Neural progenitor cell (in vitro differentiated cells): Measurements from ENCODE around the gene CHMP4A.

Source experiments
- EZH2 ChIP-seq: fragments of 200-600 bp; sonication (generic); IDR thresholded peaks from 2 replicates; pipeline ENCODE4 v1.6.1; 2017; ENCODE audit warnings: antibody characterized with exemption, mild to moderate bottlenecking, moderate library complexity
- TF ChIP-seq, protein P1 (sequence below): fragments of 200-600 bp; sonication (generic); IDR thresholded peaks from 2 replicates; pipeline ENCODE4 v1.5.1; 2017; ENCODE audit warnings: antibody characterized with exemption, mild to moderate bottlenecking

DNA sequence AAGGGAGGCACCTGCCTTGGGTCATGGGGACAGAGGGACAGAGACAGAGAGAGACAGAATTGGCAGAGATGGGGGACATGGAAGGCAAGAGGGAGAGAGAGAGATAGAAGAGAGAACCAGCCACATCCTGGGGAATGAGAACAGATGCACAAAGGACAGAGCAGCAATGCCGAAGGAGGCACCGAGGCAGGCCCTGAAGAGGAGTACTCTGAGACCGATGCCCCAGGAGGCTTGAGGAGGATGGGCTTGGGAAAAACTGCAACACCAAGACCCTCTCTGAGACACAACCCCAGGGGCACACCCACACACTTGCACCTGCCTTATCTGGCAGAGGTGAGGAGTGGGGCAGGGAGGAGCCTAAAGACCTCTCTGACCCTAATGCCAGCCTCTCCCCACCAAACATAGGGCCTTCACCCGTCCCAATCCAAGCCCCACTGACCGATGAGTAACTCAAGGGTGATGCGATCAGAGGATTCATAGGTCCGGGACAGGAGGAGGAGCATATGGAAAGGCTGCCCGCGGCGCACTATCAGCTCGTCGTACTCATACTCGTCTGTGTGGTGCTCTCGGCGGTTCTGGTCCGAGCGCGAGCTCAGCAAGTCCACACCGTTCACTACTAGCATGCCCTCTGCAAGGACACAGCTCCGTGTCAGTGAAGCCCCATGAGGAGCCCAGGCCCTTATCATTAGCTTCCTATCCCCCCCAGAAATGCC lies 48.1 kb upstream of the CHMP4A start:
- TF ChIP-seq, protein P1, sequence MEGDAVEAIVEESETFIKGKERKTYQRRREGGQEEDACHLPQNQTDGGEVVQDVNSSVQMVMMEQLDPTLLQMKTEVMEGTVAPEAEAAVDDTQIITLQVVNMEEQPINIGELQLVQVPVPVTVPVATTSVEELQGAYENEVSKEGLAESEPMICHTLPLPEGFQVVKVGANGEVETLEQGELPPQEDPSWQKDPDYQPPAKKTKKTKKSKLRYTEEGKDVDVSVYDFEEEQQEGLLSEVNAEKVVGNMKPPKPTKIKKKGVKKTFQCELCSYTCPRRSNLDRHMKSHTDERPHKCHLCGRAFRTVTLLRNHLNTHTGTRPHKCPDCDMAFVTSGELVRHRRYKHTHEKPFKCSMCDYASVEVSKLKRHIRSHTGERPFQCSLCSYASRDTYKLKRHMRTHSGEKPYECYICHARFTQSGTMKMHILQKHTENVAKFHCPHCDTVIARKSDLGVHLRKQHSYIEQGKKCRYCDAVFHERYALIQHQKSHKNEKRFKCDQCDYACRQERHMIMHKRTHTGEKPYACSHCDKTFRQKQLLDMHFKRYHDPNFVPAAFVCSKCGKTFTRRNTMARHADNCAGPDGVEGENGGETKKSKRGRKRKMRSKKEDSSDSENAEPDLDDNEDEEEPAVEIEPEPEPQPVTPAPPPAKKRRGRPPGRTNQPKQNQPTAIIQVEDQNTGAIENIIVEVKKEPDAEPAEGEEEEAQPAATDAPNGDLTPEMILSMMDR: no peak
- no peak for TF ChIP-seq EZH2
